ENCODE measurements around the gene BTNL3. TPM values are rescaled to one million over a fixed set of nuclear protein-coding genes. Genes with fewer than 3 reads are reported as not detected.
A peak's percentile ranks its signal among the peaks of the same experiment; 100 is the strongest.
"Not testable (repeated sequence)": the region's sequence is repeated elsewhere in the genome, so short reads cannot be mapped to it uniquely, and the experiment has no call there.

BTNL3 gene
- total and polyA plus RNA-seq, 5 experiments from 2014 or later = not detected

GRCh38 chr5:181043285-181044092 is 54.8 kb downstream of the BTNL3 start:
- H3K27me3 Mint-ChIP-seq = peaks cover 0 to 50% (median 35%) of the 10 kb centered on the region in 5 donors

DNA sequence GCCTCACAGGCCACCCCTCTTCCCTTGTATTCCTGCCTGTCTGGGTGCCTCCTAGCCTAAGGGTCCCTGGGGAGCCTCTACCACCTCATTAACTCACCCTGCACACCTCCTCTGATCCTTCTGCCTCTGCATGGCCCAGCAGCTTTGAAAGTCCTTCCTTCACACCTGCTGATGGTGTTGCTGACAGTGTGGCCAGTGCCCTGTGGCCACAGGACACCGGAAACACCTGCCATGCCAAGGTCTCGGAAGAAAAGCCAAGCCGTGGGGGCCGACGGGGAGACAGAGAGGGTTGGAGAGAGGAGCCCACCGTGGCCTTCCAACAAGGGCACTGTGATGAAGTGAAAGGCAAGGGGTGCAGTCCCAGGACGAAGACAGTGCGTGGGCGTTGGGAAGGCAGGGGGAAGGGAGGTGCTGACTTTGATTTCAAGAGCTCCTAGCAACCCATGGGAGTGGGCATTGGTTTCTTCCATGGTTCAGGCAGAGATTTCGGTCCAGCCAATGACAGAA is 55.5 kb downstream of the BTNL3 start:
- DNase-seq = no peak

More at GRCh38 chr5:181043285-181044092, 54.8 kb downstream of the BTNL3 start:
- POLR2A ChIA-PET = no interaction called here
- H3K36me3 Mint-ChIP-seq = no peaks in the 10 kb centered on the region
- peaks cover 0 to 2% (median 0%) of the 10 kb centered on the region in 9 donors for H3K9me3 Mint-ChIP-seq
- DNase-seq (no peak), ATAC-seq (no peak)
- no peak overlapping the region for H3K4me3 Mint-ChIP-seq
- H3K27ac Mint-ChIP-seq = peak overlapping the region in 1 of 10 donors; percentile 60
- H3K4me1 Mint-ChIP-seq = peaks cover 0 to 1% (median under 1%) of the 10 kb centered on the region in 4 donors

DNA sequence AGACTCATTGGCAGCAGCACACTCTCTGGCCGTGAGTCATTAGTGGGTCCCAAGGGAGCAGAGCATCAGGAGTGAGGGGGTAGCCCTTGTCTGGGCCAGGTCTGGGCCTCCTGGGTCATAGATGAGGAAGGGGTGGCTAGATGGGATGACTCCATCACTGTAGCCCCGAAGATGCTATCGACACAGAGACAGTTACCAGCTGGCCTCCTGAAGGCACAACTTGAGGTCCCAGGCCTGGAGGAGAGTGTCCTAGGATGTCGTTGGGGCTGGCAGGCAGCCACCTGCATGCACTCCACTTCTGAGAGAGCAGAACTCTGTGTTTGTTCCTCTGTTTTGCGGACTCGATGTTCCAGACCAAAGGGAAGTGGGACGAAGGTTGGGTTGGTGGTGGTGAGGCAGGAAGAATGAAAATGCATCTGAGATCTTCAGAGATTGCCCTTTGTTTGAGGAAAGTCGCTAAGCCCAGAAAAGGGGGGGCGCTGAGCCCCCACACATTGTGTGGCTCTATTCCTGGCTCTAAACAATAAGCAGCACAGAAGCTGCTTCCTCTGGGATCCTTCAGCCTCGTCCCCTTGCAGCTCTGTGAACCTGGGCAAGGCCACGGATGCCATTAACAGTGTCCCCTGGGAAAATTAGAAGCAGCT is 56.1 kb downstream of the BTNL3 start:
- no peak overlapping the region for H3K4me3 Mint-ChIP-seq
- POLR2A ChIA-PET = no interaction called here
- DNase-seq (no peak), ATAC-seq (no peak)
- no peak overlapping the region for H3K27ac Mint-ChIP-seq
- no peaks in the 10 kb centered on the region for H3K36me3 Mint-ChIP-seq
- peaks cover 0 to 1% (median under 1%) of the 10 kb centered on the region in 4 donors for H3K4me1 Mint-ChIP-seq
- H3K9me3 Mint-ChIP-seq = peaks cover 0 to 2% (median 0%) of the 10 kb centered on the region in 9 donors
- H3K27me3 Mint-ChIP-seq = peaks cover 10 to 48% (median 37%) of the 10 kb centered on the region in 5 donors

More for the DNA sequence above, 55.5 kb downstream of the BTNL3 start:
- Mint-ChIP-seq H3K4me1 (peaks cover 0 to 1% (median under 1%) of the 10 kb centered on the region in 4 donors), H3K36me3 (no peaks in the 10 kb centered on the region), H3K4me3 (no peak overlapping the region), H3K9me3 (peaks cover 0 to 2% (median 0%) of the 10 kb centered on the region in 9 donors), H3K27ac (no peak overlapping the region), H3K27me3 (peaks cover 4 to 48% (median 35%) of the 10 kb centered on the region in 5 donors)
- no peak for ATAC-seq
- POLR2A ChIA-PET = no interaction called here

GRCh38 chr5:181045316-181045715 is 56.7 kb downstream of the BTNL3 start:
- DNase-seq (no peak), ATAC-seq (no peak)
- Mint-ChIP-seq H3K27ac (no peak overlapping the region), H3K4me3 (no peak overlapping the region), H3K36me3 (no peaks in the 10 kb centered on the region), H3K4me1 (peaks cover 0 to 1% (median under 1%) of the 10 kb centered on the region in 4 donors), H3K27me3 (peaks cover 16 to 49% (median 38%) of the 10 kb centered on the region in 5 donors), H3K9me3 (peaks cover 0 to 2% (median 0%) of the 10 kb centered on the region in 9 donors)
- POLR2A ChIA-PET = no interaction called here

DNA sequence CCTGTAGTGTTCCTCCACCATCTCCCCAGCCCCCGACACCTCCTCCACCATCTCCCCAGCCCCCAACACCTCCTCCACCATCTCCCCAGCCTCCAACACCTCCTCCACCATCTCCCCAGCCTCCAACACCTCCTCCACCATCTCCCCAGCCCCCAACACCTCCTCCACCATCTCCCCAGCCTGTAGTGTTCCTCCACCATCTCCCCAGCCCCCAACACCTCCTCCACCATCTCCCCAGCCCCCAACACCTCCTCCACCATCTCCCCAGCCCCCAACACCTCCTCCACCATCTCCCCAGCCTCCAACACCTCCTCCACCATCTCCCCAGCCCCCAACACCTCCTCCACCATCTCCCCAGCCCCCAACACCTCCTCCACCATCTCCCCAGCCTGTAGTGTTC is 57.2 kb downstream of the BTNL3 start:
- H3K9me3 Mint-ChIP-seq, DNase-seq, H3K36me3 Mint-ChIP-seq, H3K27ac Mint-ChIP-seq, POLR2A ChIA-PET, ATAC-seq, H3K4me3 Mint-ChIP-seq, H3K4me1 Mint-ChIP-seq: not testable (repeated sequence)
- peaks cover 21 to 53% (median 40%) of the 10 kb centered on the region in 5 donors for H3K27me3 Mint-ChIP-seq

DNA sequence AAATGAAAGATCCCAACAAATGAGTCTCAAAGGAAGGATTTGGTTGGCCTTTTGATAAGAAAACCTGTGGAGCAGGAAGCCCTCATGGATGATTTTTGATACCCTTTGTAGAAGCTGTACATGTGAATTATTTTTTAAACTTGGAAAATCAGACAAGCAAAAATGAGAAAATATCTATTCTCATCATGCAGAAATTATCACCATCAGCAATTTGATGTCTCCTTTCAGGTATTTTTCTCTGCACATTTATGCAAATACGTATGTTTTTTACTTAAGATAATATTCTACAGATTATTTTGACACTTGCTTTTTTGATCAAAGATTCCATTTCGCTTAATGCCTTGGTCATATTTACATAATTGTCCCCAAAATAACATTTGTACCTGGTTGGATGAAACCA is 58.6 kb downstream of the BTNL3 start:
- POLR2A ChIA-PET = no interaction called here
- H3K4me3 Mint-ChIP-seq = no peak overlapping the region
- H3K27ac Mint-ChIP-seq = no peak overlapping the region
- H3K36me3 Mint-ChIP-seq = peaks cover 0 to 6% (median 0%) of the 10 kb centered on the region in 3 donors
- peaks cover 0 to 2% (median 0%) of the 10 kb centered on the region in 9 donors for H3K9me3 Mint-ChIP-seq
- peaks cover 35 to 49% (median 46%) of the 10 kb centered on the region in 5 donors for H3K27me3 Mint-ChIP-seq
- DNase-seq = no peak
- no peak for ATAC-seq
- H3K4me1 Mint-ChIP-seq = peaks cover 4 to 6% (median 5%) of the 10 kb centered on the region in 4 donors

GRCh38 chr5:181047921-181048320 is 59.3 kb downstream of the BTNL3 start:
- POLR2A ChIA-PET = no interaction called here
- DNase-seq (no peak), ATAC-seq (no peak)
- Mint-ChIP-seq H3K36me3 (peaks cover 0 to 8% (median 0%) of the 10 kb centered on the region in 3 donors), H3K4me3 (no peak overlapping the region), H3K9me3 (peaks cover 0 to 2% (median 0%) of the 10 kb centered on the region in 9 donors), H3K27me3 (peaks cover 34 to 46% (median 44%) of the 10 kb centered on the region in 5 donors), H3K4me1 (peaks cover 4 to 8% (median 7%) of the 10 kb centered on the region in 4 donors), H3K27ac (no peak overlapping the region)

- peaks cover 45 to 64% (median 50%) of the 10 kb centered on the region in 5 donors for H3K27me3 Mint-ChIP-seq
- POLR2A ChIA-PET = no interaction called here
- peaks cover 0 to 8% (median 0%) of the 10 kb centered on the region in 3 donors for H3K36me3 Mint-ChIP-seq
- H3K4me1 Mint-ChIP-seq = peaks cover 10 to 24% (median 19%) of the 10 kb centered on the region in 4 donors
- no peak for DNase-seq
- H3K4me3 Mint-ChIP-seq = no peak overlapping the region
- H3K27ac Mint-ChIP-seq = peak overlapping the region in 1 of 10 donors; percentile 53
- no peak for ATAC-seq
- H3K9me3 Mint-ChIP-seq = no peaks in the 10 kb centered on the region
These were observed 61.4 kb downstream of the BTNL3 start for GRCh38 chr5:181050016-181050415.

DNA sequence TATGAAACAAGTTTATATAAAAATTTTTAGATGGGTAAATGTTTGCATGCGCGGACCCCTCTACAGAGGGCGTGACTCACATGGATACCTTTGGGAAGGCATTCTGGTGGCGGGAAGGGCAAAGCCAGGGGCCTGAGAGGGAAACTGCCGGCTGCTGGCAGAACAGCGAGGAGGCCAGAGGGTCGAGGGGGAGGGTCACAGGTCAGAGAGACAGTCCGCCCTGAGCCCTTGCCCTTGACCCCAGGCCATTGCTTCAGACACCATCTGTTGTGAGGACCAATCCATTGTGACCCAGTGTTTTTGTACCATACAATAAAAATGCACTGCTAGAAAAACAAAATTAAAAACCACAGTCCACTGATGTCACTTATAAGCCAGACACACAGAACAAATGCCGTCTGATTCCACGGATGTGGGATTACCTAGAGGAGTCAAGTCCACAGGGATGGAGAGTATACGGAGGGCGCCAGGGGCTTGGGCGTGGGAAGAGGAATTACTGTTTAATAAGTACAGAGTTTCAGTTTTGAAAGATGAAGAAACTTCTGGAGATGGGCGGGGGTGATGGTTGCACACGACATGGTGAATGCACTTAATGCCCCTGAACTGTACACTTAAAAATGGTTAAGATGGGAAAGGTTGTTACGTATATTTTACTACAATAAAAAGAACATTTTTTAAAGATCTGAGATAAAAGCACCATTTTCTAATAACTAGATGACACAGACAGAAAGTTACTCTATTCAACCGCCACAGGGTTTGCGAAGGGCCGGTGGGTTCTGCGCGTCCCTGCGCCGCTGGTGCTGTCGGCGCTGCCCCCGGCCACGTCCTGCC is 63.4 kb downstream of the BTNL3 start:
- peak overlapping the region in 3 of 10 donors; percentile 62 to 69 (median 66) for H3K27ac Mint-ChIP-seq

DNA sequence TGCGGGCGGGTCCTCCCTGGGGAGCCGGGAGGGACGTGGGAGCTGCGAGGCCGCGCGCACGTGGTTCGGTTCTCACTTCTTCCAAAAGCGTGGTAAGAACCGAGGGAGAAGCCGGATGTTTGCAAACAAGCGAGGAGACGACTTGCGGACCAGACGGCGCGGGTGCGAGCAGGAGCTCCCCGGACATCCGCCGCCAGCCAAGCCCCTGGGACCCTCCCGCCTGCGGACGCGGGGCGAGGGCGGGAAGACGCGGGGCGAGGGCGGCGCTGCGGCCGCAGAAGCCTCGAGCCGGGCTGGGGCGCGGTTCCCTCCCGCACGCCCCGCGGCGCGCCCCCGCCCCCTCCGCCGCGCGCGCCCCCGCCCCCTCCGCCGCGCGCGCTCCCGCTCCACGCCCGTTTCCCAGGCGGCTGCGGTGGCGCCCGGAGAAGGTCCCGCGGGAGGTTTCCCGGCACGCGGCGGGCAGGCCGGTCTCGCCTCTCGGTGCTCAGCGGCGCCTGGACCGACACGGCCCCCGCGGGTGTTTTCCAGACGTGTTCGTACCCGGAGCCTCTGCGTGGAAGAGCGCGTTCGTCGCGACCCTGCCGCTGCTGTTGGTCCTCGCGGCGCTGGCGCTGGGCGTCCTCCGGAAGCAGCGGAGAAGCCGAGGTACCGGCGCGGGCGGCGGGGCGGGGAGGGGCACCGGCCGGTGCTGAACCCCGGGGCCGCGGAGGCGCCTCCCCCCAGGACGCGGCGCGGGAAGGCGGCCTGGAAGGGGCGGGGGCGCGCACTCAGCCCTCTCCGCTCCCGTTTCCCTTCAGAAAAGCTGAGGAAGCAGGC is 64.2 kb downstream of the BTNL3 start:
- peak overlapping the region in 1 of 10 donors; percentile 69 for H3K27ac Mint-ChIP-seq
- POLR2A ChIA-PET = no interaction called here
- peaks cover 55 to 88% (median 71%) of the 10 kb centered on the region in 5 donors for H3K27me3 Mint-ChIP-seq
- H3K9me3 Mint-ChIP-seq = no peaks in the 10 kb centered on the region
- H3K4me1 Mint-ChIP-seq = peaks cover 10 to 24% (median 19%) of the 10 kb centered on the region in 4 donors
- ATAC-seq = peak; percentile 63 to 69
- peaks cover 0 to 8% (median 2%) of the 10 kb centered on the region in 3 donors for H3K36me3 Mint-ChIP-seq
- H3K4me3 Mint-ChIP-seq = peak overlapping the region; percentile 64 to 90 (median 82)
- peak in 3 of 10 donors; percentile 4 to 22 (median 13) for DNase-seq

More for the DNA sequence above, 63.4 kb downstream of the BTNL3 start:
- Mint-ChIP-seq H3K36me3 (peaks cover 0 to 8% (median 2%) of the 10 kb centered on the region in 3 donors), H3K4me3 (peak overlapping the region; percentile 62 to 90 (median 78)), H3K9me3 (no peaks in the 10 kb centered on the region), H3K27me3 (peaks cover 58 to 82% (median 70%) of the 10 kb centered on the region in 5 donors), H3K4me1 (peaks cover 10 to 24% (median 19%) of the 10 kb centered on the region in 4 donors)
- DNase-seq (no peak), ATAC-seq (peak in 1 of 2 donors; percentile 14)
- POLR2A ChIA-PET = no interaction called here

DNA sequence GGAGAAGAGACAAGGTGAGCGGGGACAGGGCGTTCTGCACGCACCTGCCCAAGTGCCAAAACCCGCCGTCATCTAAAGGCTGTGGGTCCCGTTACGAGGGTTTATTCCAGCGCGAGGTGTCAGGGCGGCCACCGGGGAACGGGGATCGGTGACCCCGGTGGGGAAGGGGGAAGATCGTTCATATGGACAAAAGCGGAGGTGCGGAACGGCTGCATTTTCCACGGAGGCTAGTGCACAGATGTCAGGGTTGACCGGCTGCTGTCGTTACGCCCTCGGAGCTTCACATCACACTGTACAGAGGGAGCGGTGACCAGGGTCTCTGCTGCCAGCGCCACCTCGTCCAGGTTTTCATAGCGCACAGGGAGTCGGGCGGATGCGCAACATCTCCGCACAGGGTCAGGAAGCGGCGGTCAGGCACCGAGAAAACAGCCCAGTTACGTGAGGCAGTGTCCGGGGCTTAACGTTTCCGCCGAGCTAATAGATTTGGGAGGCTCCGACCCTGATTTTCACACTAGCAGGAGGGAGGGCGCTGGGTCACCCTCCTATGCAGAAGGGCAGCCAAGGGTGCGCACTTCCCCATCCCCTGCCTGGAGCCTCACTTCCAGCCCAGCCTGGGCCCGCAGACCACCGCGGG is 65.0 kb downstream of the BTNL3 start:
- DNase-seq (no peak), ATAC-seq (peak; percentile 43 to 50)
- Mint-ChIP-seq H3K36me3 (peaks cover 0 to 8% (median 2%) of the 10 kb centered on the region in 3 donors), H3K4me1 (peaks cover 10 to 24% (median 19%) of the 10 kb centered on the region in 4 donors), H3K27ac (no peak overlapping the region), H3K9me3 (no peaks in the 10 kb centered on the region), H3K27me3 (peaks cover 59 to 96% (median 74%) of the 10 kb centered on the region in 5 donors), H3K4me3 (peak overlapping the region; percentile 64 to 82 (median 78))
- POLR2A ChIA-PET = no interaction called here

Measured in naive thymus-derived CD8-positive, alpha-beta T cell (primary cell).